Hepatocyte (in vitro differentiated cells): ENCODE measurements around the gene SFXN4.

Experiments used
- CTCF ChIP-seq: fragments of 200-600 bp; sonication (generic); IDR thresholded peaks from 2 replicates; pipeline ENCODE4 v1.5.1; 2016; ENCODE audit warnings: antibody characterized with exemption, mild to moderate bottlenecking; ENCODE audit not compliant: poor library complexity
- EZH2 ChIP-seq: fragments of 200-600 bp; sonication (generic); IDR thresholded peaks from 2 replicates; pipeline ENCODE4 v1.6.1; 2016; ENCODE audit warnings: antibody characterized with exemption, mild to moderate bottlenecking, borderline replicate concordance
- EZH2phosphoT487 ChIP-seq: fragments of 200-600 bp; sonication (generic); IDR thresholded peaks from one replicate; pipeline ENCODE4 v1.6.1; 2018; ENCODE audit warnings: antibody characterized with exemption, mild to moderate bottlenecking, low read depth, moderate library complexity; ENCODE audit not compliant: unreplicated experiment, severe bottlenecking

DNA sequence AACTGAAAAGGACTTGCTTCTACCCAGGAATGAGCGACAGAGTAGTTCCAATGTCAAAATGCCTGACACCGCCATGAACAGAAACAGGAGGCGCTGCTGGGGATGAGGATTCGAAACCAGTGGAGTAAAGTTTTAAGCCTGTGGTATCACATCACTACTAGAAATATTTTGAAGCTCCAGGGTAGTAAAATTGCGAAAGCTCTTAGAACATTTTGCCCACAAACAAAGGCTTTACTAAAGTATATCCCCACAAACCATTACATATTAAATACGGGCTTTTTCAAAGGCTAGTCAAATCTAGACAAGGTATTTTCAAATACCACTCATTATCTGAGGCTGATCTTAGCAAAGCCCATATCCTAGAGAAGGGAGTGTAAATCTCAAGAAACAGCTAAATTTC, 10.7 kb upstream of the SFXN4 start:
- no peak for TF ChIP-seq CTCF
- TF ChIP-seq EZH2: no peak
- no peak for TF ChIP-seq EZH2phosphoT487
